Tibial nerve (tissue), 4 donors: Measurements from ENCODE around the gene RTN1.

Source experiments
- EP300 ChIP-seq, 2 donors: sonication (generic); formaldehyde crosslinking; IDR thresholded peaks; one replicate each; pipeline ENCODE4 v1.6.1; 2017; ENCODE audit warnings: antibody characterized with exemption in 2 of 2, mild to moderate bottlenecking in 1 of 2
- POLR2A ChIP-seq, 2 donors: fragments of 450-650 bp; IDR thresholded peaks; one replicate each; pipeline ENCODE4 v1.6.1; 2017; ENCODE audit warnings: antibody characterized with exemption in 2 of 2, mild to moderate bottlenecking in 2 of 2, moderate library complexity in 2 of 2
- TF ChIP-seq, protein P1 (sequence below), 5 experiments: fragments of 200-600 bp in 3 of 5; fragments of 450-650 bp in 2 of 5; sonication (generic) in 3 of 5; IDR thresholded peaks; one replicate each; pipeline ENCODE4 v1.5.1; 2016 to 2019; ENCODE audit warnings: antibody characterized with exemption in 5 of 5, mild to moderate bottlenecking in 3 of 5, moderate library complexity in 2 of 5

DNA sequence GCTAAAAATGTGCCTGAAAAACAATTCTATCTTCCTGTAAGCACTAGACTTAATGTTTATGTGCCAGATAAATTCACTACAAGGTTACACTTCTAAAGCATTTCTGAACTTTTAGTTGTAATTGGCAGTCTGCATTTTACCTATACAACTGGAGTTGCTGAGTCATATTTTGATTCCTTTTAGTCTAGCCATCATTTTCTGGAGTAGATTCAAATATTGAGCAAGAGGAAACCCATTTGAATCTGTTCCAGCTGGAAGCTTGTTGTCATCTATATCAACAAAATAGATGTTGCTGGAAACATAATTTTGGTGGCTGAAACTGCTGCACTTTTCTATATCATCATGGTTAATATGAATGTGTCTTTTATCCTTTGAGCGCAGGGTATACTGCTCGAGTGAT is 171.8 kb downstream of the RTN1 start:
- TF ChIP-seq POLR2A (IDR thresholded peaks at IDR 0.05) (no peak), EP300 (IDR thresholded peaks at IDR 0.05) (no peak)
- TF ChIP-seq, protein P1, sequence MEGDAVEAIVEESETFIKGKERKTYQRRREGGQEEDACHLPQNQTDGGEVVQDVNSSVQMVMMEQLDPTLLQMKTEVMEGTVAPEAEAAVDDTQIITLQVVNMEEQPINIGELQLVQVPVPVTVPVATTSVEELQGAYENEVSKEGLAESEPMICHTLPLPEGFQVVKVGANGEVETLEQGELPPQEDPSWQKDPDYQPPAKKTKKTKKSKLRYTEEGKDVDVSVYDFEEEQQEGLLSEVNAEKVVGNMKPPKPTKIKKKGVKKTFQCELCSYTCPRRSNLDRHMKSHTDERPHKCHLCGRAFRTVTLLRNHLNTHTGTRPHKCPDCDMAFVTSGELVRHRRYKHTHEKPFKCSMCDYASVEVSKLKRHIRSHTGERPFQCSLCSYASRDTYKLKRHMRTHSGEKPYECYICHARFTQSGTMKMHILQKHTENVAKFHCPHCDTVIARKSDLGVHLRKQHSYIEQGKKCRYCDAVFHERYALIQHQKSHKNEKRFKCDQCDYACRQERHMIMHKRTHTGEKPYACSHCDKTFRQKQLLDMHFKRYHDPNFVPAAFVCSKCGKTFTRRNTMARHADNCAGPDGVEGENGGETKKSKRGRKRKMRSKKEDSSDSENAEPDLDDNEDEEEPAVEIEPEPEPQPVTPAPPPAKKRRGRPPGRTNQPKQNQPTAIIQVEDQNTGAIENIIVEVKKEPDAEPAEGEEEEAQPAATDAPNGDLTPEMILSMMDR (IDR thresholded peaks at IDR 0.05), result no peak
